ENCODE results near the gene ASGR2. TPM values are rescaled to one million over a fixed set of nuclear protein-coding genes. Genes with fewer than 3 reads are reported as not detected.

The ASGR2 gene
- total and polyA plus RNA-seq, 9 donors = 0.20 to 0.72 (median 0.37) TPM; not detected in 2

- no peak for DNase-seq
- Histone ChIP-seq H3K9me3 (no peaks in the 10 kb centered on the region), H3K4me3 (no peak overlapping the region), H3K27me3 (no peaks in the 10 kb centered on the region), H3K4me1 (ENCODE audit: insufficient read depth) (no peaks in the 10 kb centered on the region), H3K27ac (no peak overlapping the region), H3K36me3 (no peaks in the 10 kb centered on the region)
- intact Hi-C loops (cut with DNase I) = loop anchor here in 1 of 4 donors (5.0 kb wide), 1 partner anchor 484 kb away; no protein-coding TSS in a partner anchor
- 24 to 46% (median 33%) methylated on average over 6 of the region's 6 CpGs for WGBS, 3 donors
- TF ChIP-seq POLR2A (IDR thresholded peaks at IDR 0.05) (no peak), EP300 (IDR thresholded peaks at IDR 0.05) (no peak)
- TF ChIP-seq, protein P1, sequence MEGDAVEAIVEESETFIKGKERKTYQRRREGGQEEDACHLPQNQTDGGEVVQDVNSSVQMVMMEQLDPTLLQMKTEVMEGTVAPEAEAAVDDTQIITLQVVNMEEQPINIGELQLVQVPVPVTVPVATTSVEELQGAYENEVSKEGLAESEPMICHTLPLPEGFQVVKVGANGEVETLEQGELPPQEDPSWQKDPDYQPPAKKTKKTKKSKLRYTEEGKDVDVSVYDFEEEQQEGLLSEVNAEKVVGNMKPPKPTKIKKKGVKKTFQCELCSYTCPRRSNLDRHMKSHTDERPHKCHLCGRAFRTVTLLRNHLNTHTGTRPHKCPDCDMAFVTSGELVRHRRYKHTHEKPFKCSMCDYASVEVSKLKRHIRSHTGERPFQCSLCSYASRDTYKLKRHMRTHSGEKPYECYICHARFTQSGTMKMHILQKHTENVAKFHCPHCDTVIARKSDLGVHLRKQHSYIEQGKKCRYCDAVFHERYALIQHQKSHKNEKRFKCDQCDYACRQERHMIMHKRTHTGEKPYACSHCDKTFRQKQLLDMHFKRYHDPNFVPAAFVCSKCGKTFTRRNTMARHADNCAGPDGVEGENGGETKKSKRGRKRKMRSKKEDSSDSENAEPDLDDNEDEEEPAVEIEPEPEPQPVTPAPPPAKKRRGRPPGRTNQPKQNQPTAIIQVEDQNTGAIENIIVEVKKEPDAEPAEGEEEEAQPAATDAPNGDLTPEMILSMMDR (IDR thresholded peaks at IDR 0.05) = no peak
These were observed 31.5 kb upstream of the ASGR2 start for GRCh38 chr17:7146115-7146514.

- no peak overlapping the region for H3K4me3 ChIP-seq
- intact Hi-C loops (cut with DNase I) = no loop called here
- no peak overlapping the region for H3K27ac ChIP-seq
- no peak for TF ChIP-seq POLR2A (IDR thresholded peaks at IDR 0.05)
- TF ChIP-seq, protein P1 (IDR thresholded peaks at IDR 0.05) = no peak
- TF ChIP-seq EP300 (IDR thresholded peaks at IDR 0.05) = no peak
- no peaks in the 10 kb centered on the region for H3K27me3 ChIP-seq
- H3K36me3 ChIP-seq = no peaks in the 10 kb centered on the region
- no peaks in the 10 kb centered on the region for H3K4me1 ChIP-seq (ENCODE audit: insufficient read depth)
- no peak for DNase-seq
- H3K9me3 ChIP-seq = no peaks in the 10 kb centered on the region
- WGBS, 3 donors = 72 to 83% (median 73%) methylated on average over 11 of the region's 11 CpGs
These were observed 29.6 kb upstream of the ASGR2 start for GRCh38 chr17:7144213-7144612.

GRCh38 chr17:7141824-7142223 is 27.2 kb upstream of the ASGR2 start:
- H3K4me3 ChIP-seq = no peak overlapping the region
- DNase-seq = no peak
- TF ChIP-seq POLR2A (IDR thresholded peaks at IDR 0.05) (no peak), EP300 (IDR thresholded peaks at IDR 0.05) (no peak)
- TF ChIP-seq, protein P1 (IDR thresholded peaks at IDR 0.05) = no peak
- no peaks in the 10 kb centered on the region for H3K4me1 ChIP-seq (ENCODE audit: insufficient read depth)
- H3K27ac ChIP-seq = no peak overlapping the region
- no peaks in the 10 kb centered on the region for H3K27me3 ChIP-seq
- intact Hi-C loops (cut with DNase I) = no loop called here
- no peaks in the 10 kb centered on the region for H3K36me3 ChIP-seq
- no peaks in the 10 kb centered on the region for H3K9me3 ChIP-seq
- 67 to 74% (median 74%) methylated on average over 10 of the region's 10 CpGs for WGBS, 3 donors

GRCh38 chr17:7139400-7139799 is 24.8 kb upstream of the ASGR2 start:
- 57 to 76% (median 57%) methylated on average over 10 of the region's 10 CpGs for WGBS, 3 donors
- H3K36me3 ChIP-seq = no peaks in the 10 kb centered on the region
- DNase-seq = no peak

More at GRCh38 chr17:7139400-7139799, 24.8 kb upstream of the ASGR2 start:
- intact Hi-C loops (cut with DNase I) = loop anchor here (5.0 to 10.0 kb wide), 3 partner anchors 87 to 225 kb away; no protein-coding TSS in a partner anchor
- no peak overlapping the region for H3K4me3 ChIP-seq
- H3K4me1 ChIP-seq (ENCODE audit: insufficient read depth) = no peaks in the 10 kb centered on the region
- no peaks in the 10 kb centered on the region for H3K27me3 ChIP-seq
- H3K9me3 ChIP-seq = no peaks in the 10 kb centered on the region
- no peak overlapping the region for H3K27ac ChIP-seq
- TF ChIP-seq EP300 (IDR thresholded peaks at IDR 0.05) (no peak), POLR2A (IDR thresholded peaks at IDR 0.05) (no peak)
- TF ChIP-seq, protein P1 (IDR thresholded peaks at IDR 0.05) = no peak

All from ovary (tissue), 9 donors.